Thymus (tissue), 11 donors: ENCODE measurements around the gene RHOB. TPM values are rescaled to one million over a fixed set of nuclear protein-coding genes. Genes with fewer than 3 reads are reported as not detected.

Experiments used
- DNase-seq, 9 donors: peaks; one replicate each; pipeline ENCODE4 v3.0.0-alpha.2; 2013; ENCODE audit warnings: low spot score in 9 of 9, low read depth in 6 of 9, missing footprints in 1 of 9
- H3K27ac ChIP-seq, 2 donors: one replicate each; pipeline ENCODE4 v1.5.1; 2013; ENCODE audit warnings: control low read depth in 1 of 2, low read depth in 1 of 2, low read length in 1 of 2, mild to moderate bottlenecking in 1 of 2, moderate library complexity in 1 of 2
- H3K27me3 ChIP-seq, 2 donors: one replicate each; pipeline ENCODE4 v1.5.1; 2013; ENCODE audit warnings: low read length in 1 of 2; ENCODE audit not compliant: control insufficient read depth in 2 of 2, insufficient read depth in 1 of 2
- H3K36me3 ChIP-seq, 2 donors: one replicate each; pipeline ENCODE4 v1.5.1; 2013; ENCODE audit warnings: low read length in 1 of 2, mild to moderate bottlenecking in 1 of 2, moderate library complexity in 1 of 2; ENCODE audit not compliant: control insufficient read depth in 2 of 2, insufficient read depth in 2 of 2
- H3K4me1 ChIP-seq, 2 donors: one replicate each; pipeline ENCODE4 v1.5.1; 2013; ENCODE audit warnings: low read length in 2 of 2; ENCODE audit not compliant: control insufficient read depth in 2 of 2, insufficient read depth in 2 of 2
- H3K4me3 ChIP-seq, 2 donors: one replicate each; pipeline ENCODE4 v1.5.1; 2013; ENCODE audit warnings: low read length in 2 of 2, control low read depth in 1 of 2, mild to moderate bottlenecking in 1 of 2
- H3K9me3 ChIP-seq, 2 donors: one replicate each; pipeline ENCODE4 v1.5.1; 2013; ENCODE audit warnings: low read length in 1 of 2, mild to moderate bottlenecking in 1 of 2; ENCODE audit not compliant: control insufficient read depth in 2 of 2, insufficient read depth in 1 of 2
- WGBS: extraction: QIAGEN DNeasy Blood & Tissue Kit; methylation state at CpG from one replicate; pipeline ENCODE4 v1.1.7; 2013; 5-methylcytosine and 5-hydroxymethylcytosine counted together
- polyA plus RNA-seq: library from polyadenylated mRNA; stranded (reverse); fragments of 200-250 nt; gene quantifications from one replicate; pipeline ENCODE4 v1.2.3, GENCODE V29; 2013
- total RNA-seq: library from RNA; stranded (reverse); fragments of 120-200 nt; gene quantifications from one replicate; pipeline ENCODE4 v1.2.4, GENCODE V29; 2013
- donor health status: healthy.

The RHOB gene
- total and polyA plus RNA-seq, 2 donors: 59.0 to 281 TPM

GRCh38 chr2:20419007-20419576, 27.8 kb upstream of the RHOB start:
- Histone ChIP-seq H3K4me3 (no peak overlapping the region), H3K4me1 (no peaks in the 10 kb centered on the region), H3K27ac (no peak overlapping the region), H3K9me3 (no peaks in the 10 kb centered on the region), H3K36me3 (no peaks in the 10 kb centered on the region), H3K27me3 (no peaks in the 10 kb centered on the region)
- no peak for DNase-seq
- WGBS: 75% methylated on average over 8 of the region's 8 CpGs

DNA sequence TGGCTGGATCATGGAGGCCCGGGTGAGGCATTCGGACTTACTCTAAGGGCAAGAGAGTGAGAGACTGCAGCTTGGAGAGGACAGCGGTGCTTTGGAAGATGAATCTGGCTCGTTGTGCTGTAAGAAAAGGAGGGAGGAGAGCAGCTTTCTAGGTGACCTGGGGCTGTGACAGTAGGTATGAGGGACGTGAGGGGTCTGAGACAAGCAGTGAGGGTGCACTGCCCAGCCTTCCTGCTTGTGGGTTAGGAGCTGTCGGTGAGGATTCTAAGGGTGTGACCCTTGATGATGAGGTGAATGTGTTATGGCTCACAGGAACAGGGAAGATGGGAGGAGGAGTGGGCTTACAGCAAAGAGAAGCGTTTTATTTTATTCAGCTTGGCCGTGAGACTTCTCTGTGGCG, 27.1 kb upstream of the RHOB start:
- Histone ChIP-seq H3K4me3 (no peak overlapping the region), H3K4me1 (peaks cover 0 to 4% of the 10 kb centered on the region in 2 donors), H3K27ac (no peak overlapping the region), H3K9me3 (no peaks in the 10 kb centered on the region), H3K36me3 (no peaks in the 10 kb centered on the region), H3K27me3 (no peaks in the 10 kb centered on the region)
- no peak for DNase-seq
- 92% methylated on average over 9 of the region's 9 CpGs for WGBS

- no peak overlapping the region for H3K27ac ChIP-seq
- 89% methylated on average over 14 of the region's 14 CpGs for WGBS
- no peak for DNase-seq
- peaks cover 0 to 7% of the 10 kb centered on the region in 2 donors for H3K4me1 ChIP-seq
- no peak overlapping the region for H3K4me3 ChIP-seq
- no peaks in the 10 kb centered on the region for H3K36me3 ChIP-seq
- no peaks in the 10 kb centered on the region for H3K9me3 ChIP-seq
- no peaks in the 10 kb centered on the region for H3K27me3 ChIP-seq
Measured at GRCh38 chr2:20421336-20421987, 25.4 kb upstream of the RHOB start.

GRCh38 chr2:20421988-20422370, 24.9 kb upstream of the RHOB start:
- Histone ChIP-seq H3K4me1 (peaks cover 0 to 7% of the 10 kb centered on the region in 2 donors), H3K27me3 (no peaks in the 10 kb centered on the region), H3K27ac (no peak overlapping the region), H3K36me3 (no peaks in the 10 kb centered on the region), H3K9me3 (no peaks in the 10 kb centered on the region), H3K4me3 (no peak overlapping the region)
- no peak for DNase-seq
- WGBS: 92% methylated on average over 7 of the region's 7 CpGs

- Histone ChIP-seq H3K9me3 (no peaks in the 10 kb centered on the region), H3K27ac (no peak overlapping the region), H3K4me3 (no peak overlapping the region), H3K27me3 (no peaks in the 10 kb centered on the region), H3K36me3 (no peaks in the 10 kb centered on the region), H3K4me1 (peaks cover 0 to 7% of the 10 kb centered on the region in 2 donors)
- no peak for DNase-seq
- 95% methylated on average over 11 of the region's 11 CpGs for WGBS
Measured at GRCh38 chr2:20422402-20423271, 24.2 kb upstream of the RHOB start.

DNA sequence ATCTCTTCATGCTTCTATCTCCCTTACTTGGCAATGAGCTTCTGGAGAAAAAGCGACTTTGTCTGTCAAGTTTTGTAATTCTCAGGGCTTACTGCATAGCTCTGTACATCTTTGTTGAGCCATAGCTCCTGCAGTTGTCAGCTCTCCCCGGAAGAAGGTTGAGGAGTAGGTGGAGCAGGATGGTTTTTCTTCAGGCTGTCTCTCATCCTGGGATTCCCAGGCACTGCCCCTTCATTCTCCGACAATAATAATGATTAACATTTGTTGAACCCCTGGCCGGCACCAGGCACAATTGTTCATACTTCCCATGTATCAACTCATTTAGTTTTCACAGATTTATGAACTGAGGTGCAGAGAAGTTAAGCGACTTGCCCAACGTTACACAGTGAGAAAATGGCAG, 23.5 kb upstream of the RHOB start:
- WGBS: 96% methylated on average over 6 of the region's 6 CpGs
- H3K36me3 ChIP-seq: no peaks in the 10 kb centered on the region
- H3K4me3 ChIP-seq: no peak overlapping the region
- H3K4me1 ChIP-seq: peaks cover 0 to 7% of the 10 kb centered on the region in 2 donors
- H3K9me3 ChIP-seq: no peaks in the 10 kb centered on the region
- no peak overlapping the region for H3K27ac ChIP-seq
- no peak for DNase-seq
- H3K27me3 ChIP-seq: no peaks in the 10 kb centered on the region

- no peak overlapping the region for H3K27ac ChIP-seq
- no peak for DNase-seq
Measured at GRCh38 chr2:20423847-20424246, 23.0 kb upstream of the RHOB start.

GRCh38 chr2:20424300-20425290, 22.3 kb upstream of the RHOB start:
- peak in 1 of 9 donors; percentile 24 for DNase-seq
- Histone ChIP-seq H3K27me3 (no peaks in the 10 kb centered on the region), H3K4me3 (no peak overlapping the region), H3K9me3 (no peaks in the 10 kb centered on the region), H3K4me1 (peaks cover 0 to 7% of the 10 kb centered on the region in 2 donors), H3K27ac (peak overlapping the region in 1 of 2 donors; percentile 25), H3K36me3 (no peaks in the 10 kb centered on the region)
- WGBS: 38% methylated on average over 15 of the region's 15 CpGs

More at GRCh38 chr2:20423847-20424246, 23.0 kb upstream of the RHOB start:
- Histone ChIP-seq H3K27me3 (no peaks in the 10 kb centered on the region), H3K4me1 (peaks cover 0 to 7% of the 10 kb centered on the region in 2 donors), H3K36me3 (no peaks in the 10 kb centered on the region), H3K9me3 (no peaks in the 10 kb centered on the region), H3K4me3 (no peak overlapping the region)
- WGBS: 99% methylated on average over 2 of the region's 2 CpGs
